ENCODE results near the gene SVOP.
"Not testable (repeated sequence)": the region's sequence is repeated elsewhere in the genome, so short reads cannot be mapped to it uniquely, and the experiment has no call there.

SVOP gene

DNA sequence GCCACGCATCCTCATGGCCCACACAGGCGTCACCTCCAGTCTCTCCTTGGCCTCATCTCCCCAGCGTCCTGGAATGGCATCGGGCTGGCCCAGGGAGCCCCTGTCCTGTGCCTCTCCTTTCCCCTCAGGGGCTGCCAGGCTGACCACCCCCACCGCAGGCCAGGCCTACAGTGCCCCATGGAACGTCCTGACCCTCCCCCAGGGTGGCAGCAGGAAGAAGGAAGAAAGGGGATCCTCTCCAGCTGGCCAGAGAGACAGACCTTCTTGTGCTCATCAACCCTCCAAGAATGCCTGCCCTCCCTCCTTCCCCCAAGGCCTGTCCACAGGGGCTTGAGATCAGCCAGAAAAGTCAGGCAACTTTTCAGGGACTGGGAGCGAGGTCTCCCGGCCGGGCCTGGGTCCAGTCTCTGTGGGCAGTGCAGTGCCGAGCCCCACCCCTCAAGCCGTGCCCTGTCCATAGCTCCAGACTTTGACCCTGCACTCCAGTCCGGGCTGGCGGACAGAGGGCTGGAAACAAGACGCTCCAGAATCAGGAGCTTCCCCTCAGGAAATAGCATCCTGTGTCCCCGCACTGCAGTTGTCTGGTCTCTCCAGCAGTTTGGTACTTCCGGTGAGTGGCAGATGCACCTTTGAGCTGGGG, 141.1 kb downstream of the SVOP start, which contains the start of gene DAO:
TSS of gene DAO (plus strand) at position 478 of the 640 bp plus-strand sequence. CDS start 4,915 bp downstream, outside the sequence.
- ATAC-seq, result no peak

GRCh38 chr12:108876550-108876949, 144.3 kb downstream of the SVOP start:
- ATAC-seq, result no peak

- ATAC-seq, result no peak
Measured at GRCh38 chr12:108875682-108876361, 145.0 kb downstream of the SVOP start.

DNA sequence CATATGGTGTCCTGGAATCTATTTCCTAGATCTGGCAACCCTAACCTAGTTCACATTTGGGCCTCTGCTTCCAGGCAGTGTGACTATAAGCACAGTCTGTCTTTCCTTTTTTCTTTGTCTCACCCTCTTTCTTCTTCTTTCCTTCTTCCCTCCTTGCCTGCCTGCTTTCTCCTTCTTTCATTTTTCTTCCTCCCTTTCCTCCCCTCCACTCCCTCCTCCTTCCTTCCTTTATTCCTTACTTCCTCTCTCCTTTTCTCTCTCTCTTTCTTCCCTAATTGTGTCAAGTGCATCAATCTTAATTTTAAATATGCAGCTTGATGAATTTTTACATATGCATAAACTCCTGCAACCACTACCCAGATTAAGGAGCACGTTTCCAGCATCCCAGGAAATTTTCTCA, 145.6 kb downstream of the SVOP start:
- no peak for ATAC-seq

DNA sequence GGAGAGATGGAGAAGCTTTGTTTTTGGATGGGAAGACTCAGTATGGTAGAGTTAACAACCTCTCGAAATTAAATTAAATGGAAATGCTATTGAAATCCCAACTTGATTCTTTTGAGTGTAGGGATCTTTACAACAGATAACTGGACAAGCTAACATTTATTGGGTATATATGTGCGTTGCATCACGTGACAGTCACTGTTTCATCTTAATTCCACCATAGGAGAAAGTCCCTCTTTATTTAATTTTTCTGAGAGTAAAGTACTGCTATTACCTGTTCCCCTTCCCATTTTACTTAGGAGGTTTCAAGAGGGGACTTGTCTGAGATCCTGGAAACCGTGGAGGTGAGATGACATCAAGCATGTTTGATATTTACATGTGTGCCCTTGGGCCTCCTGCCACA, 152.1 kb downstream of the SVOP start:
- ATAC-seq, result no peak

DNA sequence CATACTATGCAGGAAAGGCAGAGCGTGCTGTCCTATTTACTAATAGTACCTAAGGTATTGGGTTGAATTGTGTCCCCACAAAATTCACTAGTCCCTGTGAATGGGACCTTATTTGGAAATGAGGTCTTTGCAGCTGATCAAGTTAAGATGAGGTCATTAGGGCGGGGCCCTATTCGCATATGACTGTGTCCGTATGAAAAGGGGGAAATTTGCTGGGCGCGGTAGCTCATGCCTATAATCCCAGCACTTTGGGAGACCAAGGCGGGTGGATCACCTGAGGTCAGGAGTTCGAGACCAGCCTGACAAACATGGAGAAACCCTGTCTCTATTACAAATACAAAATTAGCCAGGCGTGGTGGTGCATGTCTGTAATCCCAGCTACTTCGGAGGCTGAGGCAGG, 154.8 kb downstream of the SVOP start:
- ATAC-seq, result not testable (repeated sequence)

- ATAC-seq, result no peak
Measured at GRCh38 chr12:108865169-108865568, 155.7 kb downstream of the SVOP start.

DNA sequence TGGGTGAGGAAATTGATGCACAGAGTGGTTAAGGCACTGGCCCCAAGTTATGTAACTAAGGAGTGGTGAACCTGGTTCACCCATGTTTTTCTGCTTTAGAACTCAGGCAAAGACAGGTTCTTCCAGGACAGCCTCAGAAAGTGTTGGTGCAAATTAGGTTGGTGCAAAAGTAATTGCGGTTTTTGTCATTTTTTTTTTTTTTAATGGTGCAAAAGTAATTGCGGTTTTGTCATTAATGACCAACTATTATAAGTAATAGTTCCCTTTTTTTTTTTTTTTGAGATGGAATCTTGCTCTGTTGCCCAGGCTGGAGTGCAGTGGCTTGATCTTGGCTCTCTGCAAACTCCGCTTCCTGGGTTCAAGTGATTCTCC, 158.3 kb downstream of the SVOP start:
- ATAC-seq, result no peak

- no peak for ATAC-seq
Measured at GRCh38 chr12:108861878-108862587, 158.8 kb downstream of the SVOP start.

- ATAC-seq, result no peak
Measured at GRCh38 chr12:108860443-108860842, 160.4 kb downstream of the SVOP start.

- no peak for ATAC-seq
Measured at GRCh38 chr12:108859923-108860291, 161.0 kb downstream of the SVOP start.

GRCh38 chr12:108859141-108859922, 161.5 kb downstream of the SVOP start:
- ATAC-seq, result not testable (repeated sequence)

DNA sequence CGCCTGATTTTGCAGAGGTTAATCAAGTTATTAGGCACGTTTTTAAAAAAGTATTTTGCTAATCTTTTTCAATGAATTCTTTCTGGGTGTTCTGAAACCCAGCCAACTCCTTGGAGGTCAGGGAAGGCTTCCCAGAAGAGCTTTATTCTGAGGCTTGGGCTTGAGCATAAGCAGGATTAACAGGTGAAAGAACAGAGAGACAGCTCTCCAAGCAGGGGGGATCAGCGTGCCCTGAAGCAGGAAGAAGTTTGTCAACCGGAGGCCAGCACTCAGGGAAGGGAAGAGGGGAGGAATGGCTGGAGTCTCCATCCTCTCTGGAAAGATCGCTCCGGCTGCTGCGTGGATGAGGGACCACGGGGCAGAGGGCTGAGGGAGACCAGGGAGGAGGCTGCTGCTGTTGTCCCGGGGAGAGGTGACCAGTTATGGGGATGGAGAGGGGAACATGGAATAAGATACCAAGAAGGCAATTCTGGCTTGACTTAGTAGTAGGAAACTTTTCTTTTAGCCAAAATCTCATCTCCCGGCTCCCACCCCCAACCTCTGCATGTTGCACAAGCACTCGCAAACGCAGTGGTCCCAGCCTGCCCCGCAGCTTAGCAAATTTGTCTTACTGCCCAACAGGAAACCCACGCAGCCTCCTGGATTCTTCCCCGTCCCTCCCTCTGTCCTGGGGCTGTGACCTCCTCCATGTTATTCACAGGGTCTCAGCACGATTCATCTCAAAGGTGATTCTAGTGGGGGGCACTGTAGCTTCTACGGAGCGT, 162.4 kb downstream of the SVOP start:
- no peak for ATAC-seq
